CD4-positive, alpha-beta T cell treated with Interleukin-15 for 1 hour (primary cell): Measurements from ENCODE around the gene MARCHF9.

ENCODE experiments used
- DNase-seq: peaks from one replicate; pipeline ENCODE4 v3.0.0-alpha.2; 2020

The MARCHF9 gene

DNA sequence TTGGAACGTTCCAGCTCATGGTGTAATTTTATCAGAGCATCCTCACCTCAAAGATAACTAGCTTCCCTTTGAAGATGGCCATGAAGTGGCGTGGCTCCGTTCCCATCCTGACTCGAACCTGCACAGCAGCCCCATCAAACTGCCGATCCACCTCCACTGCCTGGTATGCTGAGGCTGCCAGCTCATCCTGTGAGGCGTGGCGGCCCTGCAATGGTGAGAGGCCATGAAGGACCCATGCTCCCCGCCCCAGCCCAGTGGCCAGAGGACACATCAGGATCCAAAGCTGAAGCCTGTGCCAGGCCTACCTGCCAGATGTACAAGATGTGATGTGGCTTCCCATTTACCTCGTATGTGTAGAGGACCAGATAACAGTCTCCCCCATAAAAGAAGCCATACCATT lies 52.4 kb downstream of the MARCHF9 start:
- DNase-seq = no peak

- no peak for DNase-seq
Measured at GRCh38 chr12:57808351-57808750, 53.4 kb downstream of the MARCHF9 start.

DNA sequence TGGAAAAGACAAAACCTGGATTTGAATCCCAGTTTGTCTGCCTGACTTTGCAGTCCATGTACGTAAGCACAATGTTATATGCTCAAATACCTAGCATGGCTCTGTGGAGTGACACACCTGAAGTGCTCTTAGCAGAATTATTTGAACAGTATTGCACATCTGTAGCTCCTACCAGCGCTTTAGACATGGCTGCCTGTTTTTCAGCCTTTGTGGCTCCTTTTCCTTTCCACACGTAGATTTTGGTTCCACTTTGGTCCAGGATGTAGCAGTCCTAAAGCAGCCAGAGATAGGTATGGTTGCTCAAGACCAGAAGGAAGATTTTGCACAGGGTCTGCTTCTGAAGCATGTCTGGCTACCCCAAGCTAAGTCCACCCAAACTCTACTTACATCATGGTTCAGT lies 54.5 kb downstream of the MARCHF9 start:
- no peak for DNase-seq
